GM12872 (cell line): ENCODE results near the gene ARSJ.

Experiments
- TF ChIP-seq, protein P1 (sequence below): IDR thresholded peaks from 3 replicates; pipeline ENCODE4 v1.5.1; 2011; ENCODE audit warnings: low read depth, mild to moderate bottlenecking, low read length, moderate library complexity; ENCODE audit not compliant: insufficient read depth

Gene ARSJ

DNA sequence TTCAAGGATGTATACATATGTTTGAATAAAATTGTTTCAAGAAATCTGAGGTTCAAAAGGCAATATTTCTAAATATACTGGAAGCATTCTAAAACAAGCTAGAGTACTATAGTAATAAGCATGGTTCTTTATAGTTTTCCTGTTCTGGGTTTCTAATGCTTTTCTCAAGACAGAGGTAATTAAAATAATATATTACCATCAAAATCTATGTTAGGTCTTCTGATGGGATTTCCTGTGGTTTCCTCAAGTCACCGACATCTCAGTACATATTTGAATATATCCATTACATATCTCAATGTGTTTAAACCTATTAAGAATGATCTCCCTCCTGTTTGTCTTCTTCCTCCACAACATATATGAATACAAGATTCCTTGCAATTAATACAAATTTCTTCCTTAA, 25.6 kb downstream of the ARSJ start:
- TF ChIP-seq, protein P1, sequence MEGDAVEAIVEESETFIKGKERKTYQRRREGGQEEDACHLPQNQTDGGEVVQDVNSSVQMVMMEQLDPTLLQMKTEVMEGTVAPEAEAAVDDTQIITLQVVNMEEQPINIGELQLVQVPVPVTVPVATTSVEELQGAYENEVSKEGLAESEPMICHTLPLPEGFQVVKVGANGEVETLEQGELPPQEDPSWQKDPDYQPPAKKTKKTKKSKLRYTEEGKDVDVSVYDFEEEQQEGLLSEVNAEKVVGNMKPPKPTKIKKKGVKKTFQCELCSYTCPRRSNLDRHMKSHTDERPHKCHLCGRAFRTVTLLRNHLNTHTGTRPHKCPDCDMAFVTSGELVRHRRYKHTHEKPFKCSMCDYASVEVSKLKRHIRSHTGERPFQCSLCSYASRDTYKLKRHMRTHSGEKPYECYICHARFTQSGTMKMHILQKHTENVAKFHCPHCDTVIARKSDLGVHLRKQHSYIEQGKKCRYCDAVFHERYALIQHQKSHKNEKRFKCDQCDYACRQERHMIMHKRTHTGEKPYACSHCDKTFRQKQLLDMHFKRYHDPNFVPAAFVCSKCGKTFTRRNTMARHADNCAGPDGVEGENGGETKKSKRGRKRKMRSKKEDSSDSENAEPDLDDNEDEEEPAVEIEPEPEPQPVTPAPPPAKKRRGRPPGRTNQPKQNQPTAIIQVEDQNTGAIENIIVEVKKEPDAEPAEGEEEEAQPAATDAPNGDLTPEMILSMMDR: no peak

GRCh38 chr4:113952452-113953029, 26.9 kb downstream of the ARSJ start:
- TF ChIP-seq, protein P1: peak; percentile 75

DNA sequence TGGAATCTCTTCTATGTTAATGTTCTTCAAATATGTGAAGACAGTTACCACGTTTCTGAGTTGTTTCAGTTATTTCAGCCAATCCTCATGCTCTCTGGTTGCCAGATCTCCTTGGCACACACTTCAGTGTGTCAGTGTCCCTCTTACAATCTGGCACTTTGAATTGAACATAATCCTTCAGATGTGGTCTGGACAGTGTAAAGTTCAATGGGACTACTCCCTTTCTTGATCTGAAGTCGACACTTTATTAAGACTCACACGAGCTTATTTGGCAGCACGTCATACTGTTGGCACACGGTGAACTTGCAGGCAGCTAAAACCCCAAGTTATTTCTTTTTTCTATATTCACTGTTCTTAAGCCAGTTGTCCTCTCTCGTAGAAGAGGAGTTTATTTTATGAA, 28.2 kb downstream of the ARSJ start:
- TF ChIP-seq, protein P1: no peak

DNA sequence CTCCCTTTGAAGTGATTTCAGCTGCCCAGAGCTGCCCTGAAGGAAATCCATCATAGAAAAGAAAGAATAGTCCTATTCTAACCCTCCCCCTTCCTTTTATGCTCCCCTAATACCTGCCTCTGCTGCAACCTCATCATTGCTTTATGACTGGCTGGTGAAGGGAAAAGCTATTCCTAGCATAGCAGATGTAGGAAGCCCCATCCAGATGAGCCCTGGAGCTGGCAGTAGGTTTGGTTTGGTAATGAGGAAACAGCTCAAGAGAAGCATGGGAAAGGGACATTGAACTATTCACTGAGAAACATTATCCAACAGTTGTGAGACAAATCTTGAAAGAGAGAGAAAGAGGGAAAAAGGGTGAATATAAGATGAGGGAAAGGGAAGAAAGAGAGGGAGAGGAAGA, 29.2 kb downstream of the ARSJ start:
- TF ChIP-seq, protein P1: no peak

DNA sequence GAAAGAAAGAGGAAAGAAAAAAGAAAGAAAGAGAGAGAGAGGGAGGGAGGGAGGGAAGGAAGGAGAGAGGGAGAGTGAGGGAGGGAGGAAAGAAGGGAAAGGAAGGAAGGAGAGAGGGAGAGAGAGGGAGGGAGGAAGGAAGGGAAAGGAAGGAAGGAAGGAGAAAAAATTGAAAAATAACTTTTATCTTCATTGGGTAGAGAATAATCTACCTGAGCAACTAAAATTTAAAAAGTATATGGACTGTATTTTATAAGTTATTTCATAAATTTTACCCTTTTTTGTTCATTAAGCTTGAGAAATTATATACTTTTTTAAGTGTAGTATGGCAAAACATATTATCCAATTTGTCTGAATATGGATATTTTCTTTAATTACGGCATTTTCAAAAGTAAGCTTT, 32.0 kb downstream of the ARSJ start:
- TF ChIP-seq, protein P1: no peak

DNA sequence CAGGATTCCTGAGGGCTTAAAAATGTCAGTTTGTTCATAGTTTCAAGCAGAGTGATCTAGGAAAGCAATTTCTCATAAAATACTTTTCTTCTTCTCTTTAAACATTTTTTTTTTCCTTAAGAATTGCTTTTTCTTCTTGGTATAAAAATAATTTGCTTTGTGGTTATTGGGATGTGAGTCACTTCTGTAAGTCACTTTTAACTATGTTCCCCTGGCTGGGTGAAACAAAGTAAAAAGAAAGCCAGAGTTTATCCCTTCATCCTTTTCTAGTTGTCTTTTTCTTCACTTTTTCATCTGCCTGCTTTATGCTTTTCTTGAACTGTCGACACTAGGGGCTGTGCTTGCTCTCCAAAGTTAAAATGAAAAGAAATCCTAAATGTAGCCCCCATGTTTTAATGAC, 33.5 kb downstream of the ARSJ start:
- TF ChIP-seq, protein P1: no peak

GRCh38 chr4:113943863-113944262, 35.6 kb downstream of the ARSJ start:
- TF ChIP-seq, protein P1: no peak
